Measurements from ENCODE around the gene C20orf96. TPM values are rescaled to one million over a fixed set of nuclear protein-coding genes. Genes with fewer than 3 reads are reported as not detected.
"Not testable (repeated sequence)": the region's sequence is repeated elsewhere in the genome, so short reads cannot be mapped to it uniquely, and the experiment has no call there.

Gene C20orf96
- polyA plus RNA-seq, 4 donors = 33.1 to 39.6 (median 34.9) TPM

GRCh38 chr20:253447-253846, 37.1 kb downstream of the C20orf96 start:
- not testable (repeated sequence) for DNase-seq (ENCODE audit: low read depth in 4 of 4, low spot score in 3 of 4)

- no peak for DNase-seq (ENCODE audit: low read depth in 4 of 4, low spot score in 3 of 4)
Observed at GRCh38 chr20:252801-253200, 37.7 kb downstream of the C20orf96 start.

- no peak for DNase-seq (ENCODE audit: low read depth in 4 of 4, low spot score in 3 of 4)
Observed at GRCh38 chr20:251354-251753, 39.2 kb downstream of the C20orf96 start.

GRCh38 chr20:242905-243304, 47.6 kb downstream of the C20orf96 start:
- no peak for DNase-seq (ENCODE audit: low read depth in 4 of 4, low spot score in 3 of 4)

- DNase-seq (ENCODE audit: low read depth in 4 of 4, low spot score in 3 of 4) = no peak
Observed at GRCh38 chr20:237929-238328, 52.6 kb downstream of the C20orf96 start.

GRCh38 chr20:237489-237888, 53.1 kb downstream of the C20orf96 start:
- no peak for DNase-seq (ENCODE audit: low read depth in 4 of 4, low spot score in 3 of 4)

- no peak for DNase-seq (ENCODE audit: low read depth in 4 of 4, low spot score in 3 of 4)
Observed at GRCh38 chr20:235891-236290, 54.7 kb downstream of the C20orf96 start.

GRCh38 chr20:227439-228105, 63.0 kb downstream of the C20orf96 start:
- no peak for DNase-seq (ENCODE audit: low read depth in 4 of 4, low spot score in 3 of 4)

- no peak for DNase-seq (ENCODE audit: low read depth in 4 of 4, low spot score in 3 of 4)
Observed at GRCh38 chr20:226958-227357, 63.6 kb downstream of the C20orf96 start, which contains the start of gene DEFB129. TSS of gene DEFB129 (plus strand) at chr20:227258. CDS start at chr20:227289, 31 bp downstream.

- not testable (repeated sequence) for DNase-seq (ENCODE audit: low read depth in 4 of 4, low spot score in 3 of 4)
Observed at GRCh38 chr20:225879-226278, 64.7 kb downstream of the C20orf96 start.

- DNase-seq (ENCODE audit: low read depth in 4 of 4, low spot score in 3 of 4) = no peak
Observed at GRCh38 chr20:221258-221830, 69.2 kb downstream of the C20orf96 start.

Other genes with a start within 250 kb of the C20orf96 start
- not detected for gene DEFB125, start 203.1 kb downstream of the C20orf96 start, polyA plus RNA-seq (ENCODE audit: insufficient read length in 4 of 4)
- not detected for gene DEFB126, start 148.2 kb downstream of the C20orf96 start, polyA plus RNA-seq (ENCODE audit: insufficient read length in 4 of 4)
- gene DEFB127, start 133.3 kb downstream of the C20orf96 start, polyA plus RNA-seq (ENCODE audit: insufficient read length in 4 of 4) = not detected
- gene DEFB128, start 101.0 kb downstream of the C20orf96 start, polyA plus RNA-seq (ENCODE audit: insufficient read length in 4 of 4) = not detected
- not detected for gene DEFB129, start 63.5 kb downstream of the C20orf96 start, polyA plus RNA-seq (ENCODE audit: insufficient read length in 4 of 4)
- under 1 TPM in 2 of 4 donors, not detected in 2; 0.07 to 0.08 TPM for gene DEFB132, start 33.0 kb downstream of the C20orf96 start, polyA plus RNA-seq (ENCODE audit: insufficient read length in 4 of 4)
- gene ZCCHC3, start 6.8 kb upstream of the C20orf96 start, polyA plus RNA-seq (ENCODE audit: insufficient read length in 4 of 4) = 10 to 100 TPM; 49.6 to 57.3 (median 52.0) TPM
- gene SOX12, start 34.8 kb upstream of the C20orf96 start, polyA plus RNA-seq (ENCODE audit: insufficient read length in 4 of 4) = 10 to 100 TPM; 30.7 to 37.2 (median 33.7) TPM
- gene NRSN2, start 56.4 kb upstream of the C20orf96 start, polyA plus RNA-seq (ENCODE audit: insufficient read length in 4 of 4) = 10 to 100 TPM; 49.3 to 53.5 (median 51.6) TPM
- gene TRIB3, start 90.0 kb upstream of the C20orf96 start, polyA plus RNA-seq (ENCODE audit: insufficient read length in 4 of 4) = 1 to 10 TPM; 3.2 to 5.5 (median 4.0) TPM
- gene RBCK1, start 117.5 kb upstream of the C20orf96 start, polyA plus RNA-seq (ENCODE audit: insufficient read length in 4 of 4) = 10 to 100 TPM; 74.1 to 89.0 (median 80.0) TPM
- gene TBC1D20, start 171.8 kb upstream of the C20orf96 start, polyA plus RNA-seq (ENCODE audit: insufficient read length in 4 of 4) = 10 to 100 TPM; 30.5 to 37.1 (median 33.6) TPM